ENCODE results near the gene PHF19. TPM values are rescaled to one million over a fixed set of nuclear protein-coding genes. Genes with fewer than 3 reads are reported as not detected.

Gene PHF19
- total RNA-seq, 1 experiment from 2014 or later: 66.8 TPM

DNA sequence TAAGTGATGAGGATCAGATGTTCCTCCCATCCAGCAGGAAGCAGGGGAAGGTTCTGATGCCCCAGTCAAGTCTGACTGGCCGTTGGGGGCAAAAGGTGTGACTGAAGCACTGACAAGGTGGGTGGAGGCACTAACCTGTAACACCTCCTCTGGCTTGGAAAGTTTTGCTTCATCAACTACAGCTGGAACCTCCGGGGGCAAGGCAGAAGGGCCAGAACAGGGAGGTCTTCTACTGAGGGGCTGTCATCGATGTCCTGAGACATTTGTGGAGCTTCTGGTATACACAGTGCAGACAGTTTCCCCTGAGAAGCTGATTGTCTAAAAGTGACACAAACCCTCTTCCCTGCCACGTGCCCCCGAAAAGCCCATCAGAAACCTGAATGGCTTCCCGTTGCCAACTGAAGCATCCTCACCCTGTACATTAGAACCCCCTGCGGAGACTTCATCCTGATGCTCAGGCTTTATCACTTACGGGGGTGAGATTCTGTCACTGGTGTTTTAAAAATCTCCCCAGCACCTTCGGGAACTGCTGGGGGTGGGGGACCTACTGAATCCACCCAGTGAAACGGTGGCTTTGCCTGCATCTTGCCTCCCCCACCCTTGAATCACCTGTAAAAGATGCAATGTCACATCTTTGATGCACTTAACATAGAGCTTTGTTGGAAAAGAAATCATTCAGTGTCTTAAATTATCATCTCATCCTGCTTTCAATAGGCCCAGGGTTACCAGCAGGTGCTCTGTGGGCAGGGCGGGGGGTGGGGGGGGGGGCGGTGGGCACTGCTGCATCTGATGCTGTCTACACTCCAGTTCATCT, 25.0 kb upstream of the PHF19 start:
- no CpG with 5 or more reads among the region's 12 CpGs for whole genome bisulfite sequencing (ENCODE audit: extremely low coverage, insufficient read length, low lambda C conversion rate)
- Histone ChIP-seq H2AK5ac (ENCODE audit: insufficient read length, low read length) (no peak overlapping the region), H4K8ac (replicated peaks; ENCODE audit: insufficient read length, low read depth, low read length) (no peak overlapping the region), H3K4ac (ENCODE audit: low read depth, low read length) (no peak overlapping the region), H3K27me3 (ENCODE audit: insufficient read depth, low read length) (no peaks in the 10 kb centered on the region), H2BK5ac (ENCODE audit: insufficient read length, low read length) (no peak overlapping the region), H3K4me2 (ENCODE audit: insufficient read depth, insufficient read length, low read length) (no peak overlapping the region), H3K79me1 (ENCODE audit: insufficient read depth, low read depth, low read length, poor library complexity, severe bottlenecking) (no peaks in the 10 kb centered on the region), H2BK12ac (ENCODE audit: insufficient read length, low read depth, low read length) (no peak overlapping the region), H2BK20ac (ENCODE audit: low read depth, low read length, poor library complexity, severe bottlenecking) (no peak overlapping the region), H3K9me3 (ENCODE audit: control insufficient read depth, low read depth, low read length) (no peaks in the 10 kb centered on the region), H3K56ac (ENCODE audit: insufficient read length, low read depth, low read length) (no peak overlapping the region), H2BK15ac (ENCODE audit: low read depth, low read length) (no peak overlapping the region), H3K4me1 (ENCODE audit: insufficient read depth, low read length) (no peaks in the 10 kb centered on the region), H3K23ac (ENCODE audit: insufficient read length, low read depth, low read length) (no peak overlapping the region), H3K18ac (ENCODE audit: insufficient read length, low read depth, low read length) (no peak overlapping the region), H3K14ac (ENCODE audit: insufficient read depth, low read length) (no peak overlapping the region; the same call in 1 of the 2 replicates), H3K9ac (ENCODE audit: extremely low read depth, insufficient read length, low read length) (no peak overlapping the region), H2BK120ac (ENCODE audit: low read depth, low read length, poor library complexity, severe bottlenecking) (no peak overlapping the region), H3K27ac (ENCODE audit: insufficient read length, low read depth, low read length) (no peak overlapping the region), H3K23me2 (ENCODE audit: insufficient read length, low read depth, low read length, poor library complexity, severe bottlenecking) (no peaks in the 10 kb centered on the region), H3K79me2 (ENCODE audit: insufficient read depth, low read length) (no peaks in the 10 kb centered on the region), H3T11ph (ENCODE audit: low read length) (no peak overlapping the region), H2AFZ (ENCODE audit: low read length) (no peak overlapping the region), H4K5ac (ENCODE audit: insufficient read length, low read depth, low read length) (no peak overlapping the region), H4K91ac (ENCODE audit: insufficient read length, low read depth, low read length) (no peak overlapping the region), H4K20me1 (ENCODE audit: control insufficient read depth, insufficient read depth, insufficient read length) (no peaks in the 10 kb centered on the region)
- TF ChIP-seq, protein P1, sequence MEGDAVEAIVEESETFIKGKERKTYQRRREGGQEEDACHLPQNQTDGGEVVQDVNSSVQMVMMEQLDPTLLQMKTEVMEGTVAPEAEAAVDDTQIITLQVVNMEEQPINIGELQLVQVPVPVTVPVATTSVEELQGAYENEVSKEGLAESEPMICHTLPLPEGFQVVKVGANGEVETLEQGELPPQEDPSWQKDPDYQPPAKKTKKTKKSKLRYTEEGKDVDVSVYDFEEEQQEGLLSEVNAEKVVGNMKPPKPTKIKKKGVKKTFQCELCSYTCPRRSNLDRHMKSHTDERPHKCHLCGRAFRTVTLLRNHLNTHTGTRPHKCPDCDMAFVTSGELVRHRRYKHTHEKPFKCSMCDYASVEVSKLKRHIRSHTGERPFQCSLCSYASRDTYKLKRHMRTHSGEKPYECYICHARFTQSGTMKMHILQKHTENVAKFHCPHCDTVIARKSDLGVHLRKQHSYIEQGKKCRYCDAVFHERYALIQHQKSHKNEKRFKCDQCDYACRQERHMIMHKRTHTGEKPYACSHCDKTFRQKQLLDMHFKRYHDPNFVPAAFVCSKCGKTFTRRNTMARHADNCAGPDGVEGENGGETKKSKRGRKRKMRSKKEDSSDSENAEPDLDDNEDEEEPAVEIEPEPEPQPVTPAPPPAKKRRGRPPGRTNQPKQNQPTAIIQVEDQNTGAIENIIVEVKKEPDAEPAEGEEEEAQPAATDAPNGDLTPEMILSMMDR (conservative IDR thresholded peaks at IDR 0.05): no peak
- H3K36me3 Mint-ChIP-seq (ENCODE audit: insufficient read depth in 1 of 3, low read depth in 3 of 3): 0 out of 7 replicates have a peak, but pooled peaks cover 0 to 2% (median 0%) of the 10 kb centered on the region in 3 experiments
- no peaks in the 10 kb centered on the region for H3K27me3 Mint-ChIP-seq (ENCODE audit: low read depth)
- peaks cover 0 to 6% of the 10 kb centered on the region in 2 experiments; a peak in 3 of 4 replicates for H3K4me1 Mint-ChIP-seq
- H3K4me3 Mint-ChIP-seq: no peak overlapping the region
- H3K27ac Mint-ChIP-seq: no peak overlapping the region
- DNase-seq: no peak
- no peaks in the 10 kb centered on the region for H3K9me3 Mint-ChIP-seq

Data from H9 (cell line).